ENCODE results near the gene IPO13. TPM values are rescaled to one million over a fixed set of nuclear protein-coding genes. Genes with fewer than 3 reads are reported as not detected.

IPO13 gene
- total and polyA plus RNA-seq, 10 of the 15 experiments (the other 5 are each of a cell fraction or from before 2014, with no cell fraction given) = 7.1 to 26.6 (median 15.9) TPM

GRCh38 chr1:43968348-43968948 lies 21.7 kb downstream of the IPO13 start:
- Histone ChIP-seq H3K4me3 (no peak overlapping the region), H3K4me1 (ENCODE audit: control insufficient read depth, insufficient read depth, low read length) (peaks cover 10% of the 10 kb centered on the region; the same call in 1 of the 2 replicates), H3K27me3 (replicated peaks in 1 of 2; ENCODE audit: control insufficient read depth in 2 of 2, insufficient read depth in 2 of 2, low read length in 1 of 2) (no peaks in the 10 kb centered on the region), H2AFZ (ENCODE audit: control insufficient read depth, low read depth, low read length) (no peak overlapping the region), H3K9me3 (replicated peaks; ENCODE audit: control insufficient read depth, insufficient read depth, low read length) (no peaks in the 10 kb centered on the region), H3K4me2 (ENCODE audit: control insufficient read depth, insufficient read depth) (no peak overlapping the region), H3K36me3 (ENCODE audit: control insufficient read depth in 2 of 2, insufficient read depth in 2 of 2, low read length in 1 of 2) (peaks cover 8 to 11% of the 10 kb centered on the region in 2 experiments; a peak in 3 of 4 replicates), H3K9ac (ENCODE audit: control insufficient read depth, insufficient read depth, low read length) (no peak overlapping the region), H4K20me1 (ENCODE audit: control insufficient read depth, insufficient read depth) (no peaks in the 10 kb centered on the region), H3K27ac (ENCODE audit: control insufficient read depth, insufficient read depth) (no peak overlapping the region), H3K79me2 (ENCODE audit: control insufficient read depth, insufficient read depth, low read length) (peaks cover 16% of the 10 kb centered on the region)
- BruUV-seq (replicated peaks) = no TSS peak
- no peak for DNase-seq (ENCODE audit: low read depth, low spot score)
- 88% methylated on average over 6 of the region's 6 CpGs for WGBS (ENCODE audit: insufficient coverage, insufficient replicate concordance, low lambda C conversion rate, missing lambda C conversion rate)
- SMC1A ChIA-PET (ENCODE audit: uncharacterized antibody, unreplicated experiment) = no interaction called here
- in situ Hi-C loops (cut with MboI) (no loop called here), intact Hi-C loops (cut with micrococcal nuclease; ENCODE audit: unreplicated experiment) (no loop called here)
- RAD21 ChIA-PET (ENCODE audit: unreplicated experiment) = no interaction called here
- CTCF ChIA-PET = interaction anchor here (0.8 to 1.1 kb wide), 2 partner anchors 79 to 99 kb away, joined by 3 read pairs; no protein-coding TSS in a partner anchor
- ATAC-seq = no peak
- no peak for FAIRE-seq
- peak; percentile 94 for TF ChIP-seq REST (IDR thresholded peaks at IDR 0.05; ENCODE audit: low read depth, low read length)
- TF ChIP-seq RCOR1 (conservative IDR thresholded peaks at IDR 0.05; ENCODE audit: low read depth, low read length) = no peak
- POLR2A ChIA-PET = interaction anchor here (0.5 kb wide), 1 partner anchor 601 kb away, joined by 5 read pairs; no protein-coding TSS in a partner anchor

Measured in GM12878 (cell line).